MG63 (cell line): ENCODE results near the gene IFIT1. TPM values are rescaled to one million over a fixed set of nuclear protein-coding genes. Genes with fewer than 3 reads are reported as not detected.
A peak's percentile ranks its signal among the peaks of the same experiment; 100 is the strongest.
"Not testable (repeated sequence)": the region's sequence is repeated elsewhere in the genome, so short reads cannot be mapped to it uniquely, and the experiment has no call there.

Source experiments
- DNase-seq: peaks from one replicate; pipeline ENCODE4 v3.0.0-alpha.2; 2020
- H3K27me3 ChIP-seq: fragments of 250-450 bp; sonication (Bioruptor Pico); 2 replicates; pipeline ENCODE4 v1.5.1; 2020; ENCODE audit warnings: mild to moderate bottlenecking, moderate library complexity
- H3K36me3 ChIP-seq: fragments of 250-450 bp; sonication (Bioruptor Pico); 2 replicates; pipeline ENCODE4 v1.5.1; 2020; ENCODE audit warnings: mild to moderate bottlenecking, moderate library complexity
- H3K4me3 ChIP-seq: fragments of 250-450 bp; sonication (Bioruptor Pico); 2 replicates; pipeline ENCODE4 v1.5.1; 2020; ENCODE audit warnings: mild to moderate bottlenecking, moderate library complexity
- H3K9me3 ChIP-seq: fragments of 250-450 bp; sonication (Bioruptor Pico); 2 replicates; pipeline ENCODE4 v1.5.1; 2020; ENCODE audit warnings: mild to moderate bottlenecking, moderate library complexity
- total RNA-seq: library from RNA; depleted of rRNA; stranded (reverse); fragments of >200 nt; shearing (Covaris generic); gene quantifications from 2 replicates; pipeline ENCODE4 v1.2.3, GENCODE V29; 2014; ENCODE audit warnings: low replicate concordance; rRNA removed

Gene IFIT1
- 40.8 and 44.7 TPM in 2 replicates for total RNA-seq

DNA sequence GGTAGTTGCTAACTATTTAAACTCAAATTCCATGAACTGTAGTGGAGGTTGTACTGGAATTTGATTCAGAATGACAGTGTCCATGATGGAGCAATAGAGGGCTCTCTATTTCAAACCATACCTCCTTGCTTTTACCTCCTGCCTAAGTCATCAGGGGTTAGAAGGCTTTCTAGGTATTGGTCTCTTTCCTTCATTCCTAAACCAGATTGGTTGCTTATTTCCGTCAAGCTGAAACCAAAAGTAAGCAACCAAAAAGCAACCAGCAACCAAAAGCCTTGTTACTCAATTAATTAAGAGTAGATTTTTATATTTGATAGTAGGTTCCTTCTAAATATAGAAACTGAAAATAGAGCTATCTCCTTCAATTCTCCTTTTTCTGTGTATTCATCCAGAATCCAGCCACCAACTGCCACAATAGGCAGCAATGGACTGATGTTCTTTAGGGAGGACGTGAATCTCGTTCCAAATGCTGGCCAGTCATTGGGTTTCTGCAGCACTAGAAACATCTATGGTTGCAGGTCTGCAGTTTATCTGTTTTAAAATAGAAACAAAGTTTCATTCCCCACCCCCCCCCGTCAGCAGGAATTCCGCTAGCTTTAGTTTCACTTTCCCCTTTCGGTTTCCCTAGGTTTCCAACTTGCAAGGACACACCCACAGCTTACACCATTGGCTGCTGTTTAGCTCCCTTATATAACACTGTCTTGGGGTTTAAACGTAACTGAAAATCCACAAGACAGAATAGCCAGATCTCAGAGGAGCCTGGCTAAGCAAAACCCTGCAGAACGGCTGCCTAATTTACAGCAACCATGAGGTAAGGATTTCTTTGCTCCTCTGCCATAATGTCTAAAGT lies at the start of gene IFIT1:
Gene IFIT1 (plus strand): TSS at position 717 of the 850 bp plus-strand sequence. CDS start 90 bp downstream, at position 807.
- DNase-seq, result peak; percentile 62
- Histone ChIP-seq H3K9me3 (no peaks in the 10 kb centered on the region), H3K27me3 (no peaks in the 10 kb centered on the region), H3K4me3 (peak within 1 kb of the TSS; percentile 65), H3K36me3 (0 out of 2 replicates have a peak, but pooled peaks cover 3% of the 10 kb centered on the region)

GRCh38 chr10:89343089-89343767 lies 49.2 kb upstream of the IFIT1 start:
- Histone ChIP-seq H3K27me3 (no peaks in the 10 kb centered on the region), H3K36me3 (peaks cover 6% of the 10 kb centered on the region), H3K4me3 (no peak overlapping the region), H3K9me3 (no peaks in the 10 kb centered on the region)
- no peak for DNase-seq

DNA sequence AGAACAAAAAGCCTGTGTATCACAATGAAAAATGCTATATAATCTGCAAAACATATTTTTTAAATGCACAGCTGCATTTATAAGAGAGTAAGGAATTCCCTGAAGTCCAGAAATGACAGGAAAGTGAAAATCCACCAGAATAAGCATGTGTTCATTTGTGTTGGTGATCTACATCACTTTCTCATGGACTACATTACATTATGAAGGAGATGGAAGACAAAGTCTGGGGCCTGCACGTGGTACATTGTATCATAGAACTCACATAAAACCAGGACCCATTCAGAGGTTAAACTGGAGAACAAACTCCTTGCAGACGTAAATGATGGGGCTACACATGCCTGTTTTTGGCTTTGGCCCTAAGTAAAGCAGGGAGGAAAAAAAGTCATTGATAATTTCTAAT lies 48.3 kb upstream of the IFIT1 start:
- H3K9me3 ChIP-seq, result no peaks in the 10 kb centered on the region

DNA sequence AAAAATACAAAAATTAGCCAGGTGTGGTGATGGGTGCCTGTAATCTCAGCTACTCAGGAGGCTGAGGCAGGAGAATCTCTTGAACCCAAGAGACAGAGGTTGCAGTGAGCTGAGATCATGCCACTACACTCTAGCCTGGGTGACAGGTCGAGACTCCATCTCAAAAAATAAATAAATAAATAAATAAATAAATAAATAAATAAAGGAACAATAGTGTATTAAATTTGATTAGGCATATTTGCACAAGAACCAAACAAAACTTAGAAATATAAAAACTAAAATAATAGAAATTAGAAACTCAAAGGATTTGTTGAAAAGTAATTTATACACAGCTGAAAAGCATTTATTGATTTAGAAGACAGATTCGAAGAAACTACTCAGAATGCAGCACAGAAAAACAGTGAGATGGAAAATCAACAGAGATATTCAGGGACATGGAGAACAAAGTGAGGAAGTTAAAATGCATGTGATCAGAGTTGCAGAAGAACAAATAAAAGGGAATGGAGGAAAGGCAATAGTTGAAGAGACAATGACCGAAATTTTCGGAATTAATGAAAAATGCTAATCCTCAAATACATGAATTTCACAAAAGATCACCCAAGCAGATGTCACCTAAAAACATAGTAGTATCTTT lies 46.9 kb upstream of the IFIT1 start:
- Histone ChIP-seq H3K27me3 (no peaks in the 10 kb centered on the region), H3K4me3 (no peak overlapping the region), H3K36me3 (no peaks in the 10 kb centered on the region), H3K9me3 (no peaks in the 10 kb centered on the region)
- no peak for DNase-seq

More for the DNA sequence above, 48.3 kb upstream of the IFIT1 start:
- no peaks in the 10 kb centered on the region for H3K27me3 ChIP-seq
- no peaks in the 10 kb centered on the region; the same call in none of the 2 replicates for H3K36me3 ChIP-seq
- DNase-seq, result no peak
- no peak overlapping the region for H3K4me3 ChIP-seq

DNA sequence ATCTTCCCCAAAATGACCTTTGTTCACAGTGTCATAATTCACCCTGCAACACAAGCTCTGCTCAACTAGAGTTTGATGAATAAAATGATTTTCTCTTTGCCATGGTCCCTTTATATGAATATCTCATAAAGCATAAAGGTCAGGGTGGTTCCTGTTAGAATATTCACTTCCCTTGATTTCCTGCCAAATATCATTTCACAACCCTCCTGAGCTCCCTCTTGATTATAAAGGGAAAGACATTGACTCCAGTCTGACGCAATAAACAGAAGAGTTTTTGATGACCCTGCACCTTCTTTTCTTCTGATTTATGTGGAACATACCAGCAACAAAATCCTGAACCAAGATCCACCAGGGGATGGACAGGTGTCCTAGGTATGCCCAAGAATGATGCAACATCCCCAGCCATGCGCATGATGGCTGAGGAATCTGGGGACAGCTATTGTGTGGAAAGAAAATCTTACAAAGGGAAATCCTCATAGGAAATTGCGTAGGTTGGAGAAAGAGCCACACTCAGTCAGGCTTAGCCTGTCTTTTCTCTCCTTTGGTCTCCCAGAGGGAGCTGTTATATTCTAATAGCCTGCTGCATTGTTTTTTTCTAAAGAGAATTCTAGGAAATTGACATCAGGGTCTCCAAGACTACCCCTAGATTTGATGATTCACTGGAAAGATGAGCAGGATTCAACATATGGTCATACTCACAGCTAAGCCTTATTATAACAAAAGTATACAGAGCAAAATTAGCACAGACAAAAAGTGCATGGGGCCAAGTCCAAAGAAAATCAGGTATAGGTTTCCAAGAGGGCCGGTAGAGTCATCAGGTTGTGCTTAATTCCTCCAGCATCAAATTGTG lies 45.8 kb upstream of the IFIT1 start:
- no peaks in the 10 kb centered on the region for H3K27me3 ChIP-seq
- H3K36me3 ChIP-seq, result no peaks in the 10 kb centered on the region
- DNase-seq, result no peak
- H3K9me3 ChIP-seq, result no peaks in the 10 kb centered on the region
- no peak overlapping the region for H3K4me3 ChIP-seq

- DNase-seq, result no peak
- no peaks in the 10 kb centered on the region for H3K36me3 ChIP-seq
- H3K9me3 ChIP-seq, result no peaks in the 10 kb centered on the region
- H3K27me3 ChIP-seq, result no peaks in the 10 kb centered on the region
- no peak overlapping the region for H3K4me3 ChIP-seq
Observed at GRCh38 chr10:89347701-89348457, 44.5 kb upstream of the IFIT1 start.

DNA sequence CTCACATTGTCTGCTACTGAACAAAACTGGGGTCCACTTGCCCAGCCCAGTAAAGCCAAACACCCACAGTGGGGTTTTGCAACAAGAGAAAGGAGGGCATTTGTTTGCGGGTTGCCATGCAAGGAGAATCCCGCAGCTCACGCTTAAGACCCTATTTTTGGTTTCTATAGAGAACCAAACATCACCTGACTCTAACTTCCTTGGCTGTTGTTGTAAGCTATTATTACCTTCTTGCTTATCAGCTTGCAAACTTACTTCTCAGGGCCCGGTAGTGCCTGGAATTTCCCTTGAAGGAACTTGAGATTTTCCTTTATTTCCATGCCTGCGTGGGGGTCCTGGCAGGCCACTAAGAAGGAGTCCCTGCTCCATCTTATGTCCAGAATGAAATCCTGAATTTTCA lies 43.9 kb upstream of the IFIT1 start:
- no peak overlapping the region for H3K4me3 ChIP-seq
- no peaks in the 10 kb centered on the region for H3K9me3 ChIP-seq
- DNase-seq, result no peak
- H3K36me3 ChIP-seq, result no peaks in the 10 kb centered on the region
- H3K27me3 ChIP-seq, result no peaks in the 10 kb centered on the region

DNA sequence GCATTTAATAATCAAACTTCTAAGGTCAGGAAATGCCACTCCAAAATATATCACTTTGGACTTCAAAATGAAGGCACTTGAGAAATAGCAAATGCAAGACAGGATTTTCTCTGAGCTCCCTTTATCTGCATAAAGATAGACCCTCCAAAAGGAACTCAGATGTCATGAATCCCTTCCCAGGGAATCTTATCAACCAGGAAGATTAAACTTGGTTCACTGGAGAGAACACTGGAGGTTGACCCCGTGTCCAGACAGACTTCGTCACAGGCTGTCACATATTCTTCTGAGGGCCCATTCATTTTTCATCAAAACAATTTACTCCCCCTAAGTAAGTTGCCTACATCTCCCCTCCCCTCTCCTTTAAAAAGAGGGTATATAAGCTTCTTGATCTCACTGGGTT lies 43.4 kb upstream of the IFIT1 start:
- DNase-seq, result no peak
- no peaks in the 10 kb centered on the region for H3K27me3 ChIP-seq
- no peaks in the 10 kb centered on the region for H3K36me3 ChIP-seq
- H3K4me3 ChIP-seq, result no peak overlapping the region
- no peaks in the 10 kb centered on the region for H3K9me3 ChIP-seq

DNA sequence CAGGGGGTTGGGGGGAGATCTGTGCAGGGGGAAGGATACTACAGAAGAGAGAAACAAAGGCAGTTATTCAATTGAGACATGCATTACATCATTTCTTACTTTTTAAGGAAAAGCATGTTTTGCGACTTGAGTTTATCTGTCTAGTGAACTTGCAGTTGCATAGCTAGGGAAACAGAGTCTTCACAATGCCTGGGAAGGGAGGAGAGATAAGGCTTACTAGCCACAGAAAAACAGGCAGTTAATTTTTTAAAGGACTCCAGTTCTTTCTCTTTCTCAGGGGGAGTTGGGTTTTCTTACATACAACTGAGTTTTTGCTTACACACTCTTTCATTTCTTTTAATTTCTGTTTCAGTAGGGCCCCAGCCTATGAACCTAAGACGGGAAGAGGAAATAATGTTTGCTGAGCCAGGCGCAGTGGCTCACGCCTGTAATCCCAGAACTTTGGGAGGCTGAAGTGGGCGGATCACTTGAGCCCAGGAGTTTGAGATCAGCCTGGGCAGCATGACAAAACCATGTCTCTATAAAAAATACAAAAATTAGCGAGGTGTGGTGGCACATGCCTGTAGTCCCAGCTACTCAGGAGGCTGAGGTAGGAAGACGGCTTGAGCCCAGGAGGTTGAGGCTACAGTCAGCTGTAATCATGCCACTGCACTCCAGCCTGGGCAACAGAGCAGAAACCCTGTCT lies 41.6 kb upstream of the IFIT1 start:
- H3K9me3 ChIP-seq, result not testable (repeated sequence)
- H3K4me3 ChIP-seq, result peak overlapping the region; percentile 5; the same call in 1 of the 2 replicates
- DNase-seq, result peak; percentile 75

DNA sequence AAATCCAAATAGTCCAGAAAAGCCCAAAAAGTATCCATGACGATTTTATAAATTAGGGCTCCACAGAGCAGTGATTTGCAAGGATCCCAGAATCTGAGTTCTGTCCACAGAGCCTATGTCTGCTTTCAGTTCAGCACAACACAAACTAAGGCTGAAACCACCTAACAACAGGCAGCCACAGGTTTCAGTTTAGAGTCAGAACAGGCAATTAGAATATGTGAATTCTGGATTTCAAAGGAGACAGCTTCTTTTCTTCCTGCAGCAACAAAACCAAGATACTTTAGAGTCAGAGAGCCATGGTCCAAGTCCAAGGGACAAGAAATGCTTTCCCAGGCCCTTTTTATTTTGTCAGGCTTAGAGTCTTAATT lies 41.0 kb upstream of the IFIT1 start:
- no peaks in the 10 kb centered on the region for H3K27me3 ChIP-seq
- H3K4me3 ChIP-seq, result peak overlapping the region; percentile 5; the same call in 1 of the 2 replicates
- H3K36me3 ChIP-seq, result no peaks in the 10 kb centered on the region
- DNase-seq, result no peak
- no peaks in the 10 kb centered on the region for H3K9me3 ChIP-seq

More for the DNA sequence above, 41.6 kb upstream of the IFIT1 start:
- H3K27me3 ChIP-seq, H3K36me3 ChIP-seq: not testable (repeated sequence)

DNA sequence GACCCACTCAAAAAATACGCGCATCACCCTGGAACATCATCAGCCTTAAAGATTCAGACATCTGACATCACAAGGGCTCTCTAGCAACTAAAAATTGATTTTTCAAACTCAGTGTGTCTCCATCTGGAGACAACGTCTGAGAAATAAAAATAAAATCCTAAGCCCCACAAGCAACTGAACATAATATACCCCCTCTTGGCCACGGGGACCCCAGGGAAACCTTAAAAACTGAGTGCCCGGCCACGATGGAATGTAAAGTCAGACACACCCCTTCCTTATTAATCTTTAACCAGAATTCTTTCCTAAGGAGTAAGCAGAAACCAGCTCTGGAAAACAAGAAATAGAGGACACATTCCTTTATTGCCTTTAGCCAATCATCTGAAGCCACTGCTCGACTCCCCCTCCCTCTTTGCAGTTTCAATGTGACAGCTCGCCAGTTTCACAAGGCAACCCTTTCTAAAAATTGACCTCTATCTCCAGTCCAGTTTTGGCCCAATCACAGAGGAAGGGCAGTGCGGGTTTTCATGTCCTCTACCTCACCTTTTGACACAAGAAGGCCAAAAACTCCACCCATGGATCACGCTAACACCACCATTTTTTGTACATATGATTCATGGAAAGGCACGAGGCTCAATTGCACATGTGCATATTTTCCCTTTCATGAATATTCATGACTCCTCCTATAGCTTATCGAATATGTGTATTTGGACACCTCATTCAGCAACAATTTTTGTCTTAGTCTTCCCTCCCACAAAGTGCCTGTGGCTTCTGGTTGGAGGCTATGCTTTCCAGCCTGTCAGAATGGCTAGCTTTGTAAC lies 40.4 kb upstream of the IFIT1 start:
- Histone ChIP-seq H3K9me3 (no peaks in the 10 kb centered on the region), H3K27me3 (no peaks in the 10 kb centered on the region), H3K36me3 (no peaks in the 10 kb centered on the region), H3K4me3 (peak overlapping the region; percentile 5; the same call in 1 of the 2 replicates)
- DNase-seq, result peak; percentile 90

GRCh38 chr10:89352802-89353201 lies 39.6 kb upstream of the IFIT1 start:
- Histone ChIP-seq H3K27me3 (no peaks in the 10 kb centered on the region), H3K4me3 (no peak overlapping the region), H3K36me3 (no peaks in the 10 kb centered on the region), H3K9me3 (no peaks in the 10 kb centered on the region)
- no peak for DNase-seq

- Histone ChIP-seq H3K36me3 (no peaks in the 10 kb centered on the region), H3K9me3 (no peaks in the 10 kb centered on the region), H3K4me3 (no peak overlapping the region), H3K27me3 (no peaks in the 10 kb centered on the region)
- DNase-seq, result peak; percentile 71
Observed at GRCh38 chr10:89355394-89355931, 37.0 kb upstream of the IFIT1 start.

DNA sequence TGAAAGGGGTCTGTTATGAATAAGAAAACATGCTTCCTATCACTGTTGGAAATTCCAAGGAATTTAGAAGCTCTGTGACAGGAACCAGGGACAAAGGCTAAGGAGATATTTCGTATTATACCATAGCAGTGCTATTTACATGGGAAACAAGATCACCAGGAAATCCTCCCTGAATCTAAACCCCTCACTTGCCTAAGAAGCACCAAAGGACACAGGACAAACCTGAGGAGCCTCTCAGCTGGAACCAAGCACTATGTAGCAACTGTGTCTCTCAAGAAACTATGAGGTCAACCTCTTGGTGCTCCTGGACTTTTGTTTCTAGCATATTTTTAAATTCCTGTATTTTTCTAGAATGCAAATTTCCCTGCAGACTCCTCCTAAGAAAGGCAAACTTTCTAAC lies 35.3 kb upstream of the IFIT1 start:
- no peaks in the 10 kb centered on the region for H3K9me3 ChIP-seq
- H3K27me3 ChIP-seq, result no peaks in the 10 kb centered on the region
- H3K4me3 ChIP-seq, result no peak overlapping the region
- H3K36me3 ChIP-seq, result no peaks in the 10 kb centered on the region
- no peak for DNase-seq
